Sigmoid colon (tissue), 7 donors: Measurements from ENCODE around the gene ERGIC3. TPM values are rescaled to one million over a fixed set of nuclear protein-coding genes. Genes with fewer than 3 reads are reported as not detected.
A peak's percentile ranks its signal among the peaks of the same experiment; 100 is the strongest.

Experiments used
- DNase-seq: peaks from one replicate; pipeline ENCODE4 v3.0.0-alpha.2; 2019
- H3K27ac ChIP-seq, 4 donors: fragments of 200-600 bp; sonication (generic); one replicate each; pipeline ENCODE4 v1.5.1; 2016 to 2019; ENCODE audit warnings: mild to moderate bottlenecking in 1 of 4
- H3K27me3 ChIP-seq, 3 donors: fragments of 200-600 bp; sonication (generic); one replicate each; pipeline ENCODE4 v1.5.1; 2019; ENCODE audit warnings: mild to moderate bottlenecking in 1 of 3
- H3K36me3 ChIP-seq, 4 donors: fragments of 200-600 bp; sonication (generic); one replicate each; pipeline ENCODE4 v1.5.1; 2016 to 2019
- H3K4me1 ChIP-seq, 4 donors: fragments of 200-600 bp; sonication (generic); one replicate each; pipeline ENCODE4 v1.5.1; 2017 to 2019
- H3K4me3 ChIP-seq, 4 donors: fragments of 200-600 bp; sonication (generic); one replicate each; pipeline ENCODE4 v1.5.1; 2017 to 2019; ENCODE audit warnings: mild to moderate bottlenecking in 2 of 4, moderate library complexity in 1 of 4
- H3K9me3 ChIP-seq, 4 donors: fragments of 200-600 bp in 3 of 4; sonication (generic) in 3 of 4; one replicate each; pipeline versions ENCODE4 v1.5.1 to v1.6.1; 2013 to 2019
- CTCF ChIP-seq, 4 experiments: fragments of 450-650 bp in 3 of 4; fragments of 200-600 bp in 1 of 4; IDR thresholded peaks; one replicate each; pipeline ENCODE4 v1.5.1; 2016 to 2019; ENCODE audit warnings: antibody characterized with exemption in 4 of 4, mild to moderate bottlenecking in 3 of 4, moderate library complexity in 2 of 4
- EP300 ChIP-seq, 4 donors: sonication (generic); formaldehyde crosslinking; IDR thresholded peaks; one replicate each; pipeline ENCODE4 v1.6.1; 2017; ENCODE audit warnings: antibody characterized with exemption in 4 of 4
- POLR2A ChIP-seq, 2 donors: fragments of 450-650 bp; IDR thresholded peaks; one replicate each; pipeline ENCODE4 v1.6.1; 2016; ENCODE audit warnings: antibody characterized with exemption in 2 of 2, mild to moderate bottlenecking in 2 of 2, moderate library complexity in 2 of 2
- POLR2AphosphoS5 ChIP-seq, 4 donors: sonication (generic); formaldehyde crosslinking; IDR thresholded peaks; one replicate each; pipeline ENCODE4 v1.6.1; 2017; ENCODE audit warnings: antibody characterized with exemption in 4 of 4
- WGBS, 2 donors: extraction: QIAGEN DNeasy Blood & Tissue Kit; methylation state at CpG; one replicate each; pipeline ENCODE4 v1.1.7; 2013; 5-methylcytosine and 5-hydroxymethylcytosine counted together
- intact Hi-C: fragments of 100-400 bp; cut with DNase I; formaldehyde crosslinking; loops from one replicate; pipeline ENCODE4 v1.15.1; 2023
- polyA plus RNA-seq, 3 donors: library from polyadenylated mRNA; stranded (reverse); fragments of 200-250 nt; gene quantifications; one replicate each; pipeline ENCODE4 v1.2.3, GENCODE V29; 2013
- total RNA-seq, 4 donors: library from RNA; depleted of rRNA; stranded (reverse); fragments of >200 nt; gene quantifications; one replicate each; pipeline ENCODE4 v1.1.0, GENCODE V29; 2016
- donor health status: healthy with polysubstance abuse.
- donor health status: Bipolar disorder and iron deficiency.
- donor health status: healthy.

ERGIC3 gene
- total and polyA plus RNA-seq, 7 donors = 113 to 230 (median 184) TPM

DNA sequence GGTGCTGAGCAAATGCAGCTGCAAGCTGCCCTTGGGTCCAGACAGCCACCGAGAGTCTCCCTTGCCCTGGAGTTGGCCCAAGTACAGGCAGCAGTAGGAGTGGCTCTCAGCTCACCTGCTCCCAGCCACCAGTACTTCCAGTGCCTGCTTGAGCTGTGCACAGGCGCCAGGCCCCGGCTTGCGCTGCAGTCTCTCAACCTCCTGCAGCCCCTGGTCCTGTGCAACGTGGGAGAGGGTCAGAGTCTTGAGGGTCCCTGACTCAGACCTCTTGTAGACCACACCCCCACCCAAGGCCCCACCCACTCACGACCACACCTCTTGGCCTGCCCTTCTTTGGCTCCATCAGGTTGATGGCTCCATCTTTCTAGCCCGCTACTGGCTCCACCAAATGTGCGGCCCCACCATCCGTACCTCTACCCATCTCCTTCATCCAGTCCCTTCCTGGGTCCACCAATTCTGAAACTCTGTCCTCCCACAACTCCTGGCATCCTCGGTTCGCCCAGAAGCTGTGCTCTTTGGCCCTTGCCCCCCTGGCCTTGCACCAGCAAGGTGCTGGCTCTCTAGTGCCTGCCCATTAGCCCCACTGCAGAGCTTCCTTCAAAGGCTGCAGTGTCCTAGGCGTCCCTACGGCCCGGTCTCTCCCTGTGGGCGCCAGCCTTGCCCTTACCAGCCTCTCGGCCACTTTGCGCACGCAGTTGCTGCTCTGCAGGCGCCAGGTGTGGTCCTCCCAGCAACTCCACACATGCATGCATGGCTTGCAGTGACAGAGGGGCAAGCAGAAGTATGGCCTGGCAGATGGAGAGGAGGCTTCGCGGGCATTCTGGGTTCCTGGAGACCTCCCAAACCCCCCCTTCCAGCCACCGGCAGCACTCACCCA is 57.3 kb downstream of the ERGIC3 start:
- WGBS, 2 donors = 58 to 81% methylated on average over 22 of the region's 22 CpGs
- Histone ChIP-seq H3K36me3 (no peaks in the 10 kb centered on the region), H3K27me3 (peaks cover 0 to 29% (median 5%) of the 10 kb centered on the region in 3 donors), H3K4me3 (no peak overlapping the region), H3K9me3 (no peaks in the 10 kb centered on the region), H3K27ac (no peak overlapping the region), H3K4me1 (peaks cover 0 to 19% (median 19%) of the 10 kb centered on the region in 4 donors)
- intact Hi-C loops = no loop called here
- no peak for TF ChIP-seq POLR2A (IDR thresholded peaks at IDR 0.05)
- TF ChIP-seq CTCF (IDR thresholded peaks at IDR 0.05) = no peak
- TF ChIP-seq EP300 (IDR thresholded peaks at IDR 0.05) = no peak
- no peak for TF ChIP-seq POLR2AphosphoS5 (IDR thresholded peaks at IDR 0.05)
- peak; percentile 41 for DNase-seq

GRCh38 chr20:35599776-35600120 is 57.9 kb downstream of the ERGIC3 start:
- TF ChIP-seq POLR2A (IDR thresholded peaks at IDR 0.05) = no peak
- TF ChIP-seq CTCF (IDR thresholded peaks at IDR 0.05) = no peak
- TF ChIP-seq EP300 (IDR thresholded peaks at IDR 0.05) = no peak
- no peak for TF ChIP-seq POLR2AphosphoS5 (IDR thresholded peaks at IDR 0.05)
- no peak overlapping the region for H3K27ac ChIP-seq
- H3K9me3 ChIP-seq = no peaks in the 10 kb centered on the region
- H3K27me3 ChIP-seq = peaks cover 0 to 29% (median 5%) of the 10 kb centered on the region in 3 donors
- WGBS, 2 donors = 91 to 93% methylated on average over 9 of the region's 9 CpGs
- H3K4me3 ChIP-seq = no peak overlapping the region
- H3K36me3 ChIP-seq = no peaks in the 10 kb centered on the region
- H3K4me1 ChIP-seq = peaks cover 0 to 19% (median 19%) of the 10 kb centered on the region in 4 donors
- intact Hi-C loops = loop anchor here (2.0 to 5.0 kb wide), 3 partner anchors 99 to 283 kb away; partner anchors contain the start of genes NFS1 and ROMO1
- no peak for DNase-seq

DNA sequence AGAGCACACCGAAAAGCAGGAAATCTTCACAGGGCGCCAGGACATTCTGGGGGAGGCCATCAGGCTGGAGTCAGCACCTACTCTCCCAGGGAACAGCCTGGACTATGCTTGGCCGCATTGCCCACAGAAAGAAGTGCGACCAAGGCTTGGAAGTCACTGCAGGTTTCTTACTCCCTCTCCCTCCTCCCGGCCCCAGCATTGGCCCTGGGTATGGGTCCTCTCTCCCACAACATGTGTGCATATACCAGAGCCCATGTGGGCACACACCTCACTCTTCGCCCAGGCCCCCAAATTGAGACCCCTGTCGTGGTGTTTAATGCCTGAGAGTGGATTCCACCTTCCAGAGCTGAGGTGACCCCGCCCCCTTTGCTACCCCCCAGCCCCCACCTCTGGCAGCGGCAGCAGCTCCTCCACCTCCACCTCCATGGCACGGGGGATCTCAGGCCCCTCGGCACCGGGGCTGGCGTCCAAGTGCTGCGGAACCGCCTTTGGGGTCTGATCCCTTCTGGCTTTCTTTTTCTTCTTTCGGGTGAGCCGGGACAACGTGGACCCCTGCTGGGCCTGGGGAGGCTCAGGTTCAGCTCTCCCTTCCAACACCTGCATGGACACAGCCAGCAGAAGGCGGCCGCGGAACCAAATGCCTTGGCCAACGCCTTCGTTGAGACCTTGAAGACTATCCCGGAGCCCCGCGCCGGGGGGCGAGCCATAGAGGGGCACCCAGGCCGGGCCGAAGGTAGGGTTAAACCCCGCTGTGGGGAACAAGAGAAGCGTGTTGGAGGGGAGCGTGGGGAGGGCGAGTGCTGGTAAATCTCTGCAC is 58.5 kb downstream of the ERGIC3 start:
- no peaks in the 10 kb centered on the region for H3K36me3 ChIP-seq
- TF ChIP-seq POLR2A (IDR thresholded peaks at IDR 0.05) (no peak), CTCF (IDR thresholded peaks at IDR 0.05) (no peak), EP300 (IDR thresholded peaks at IDR 0.05) (no peak), POLR2AphosphoS5 (IDR thresholded peaks at IDR 0.05) (no peak)
- WGBS, 2 donors = 36 to 47% methylated on average over 34 of the region's 34 CpGs
- DNase-seq = peak; percentile 57
- peaks cover 0 to 19% (median 19%) of the 10 kb centered on the region in 4 donors for H3K4me1 ChIP-seq
- H3K9me3 ChIP-seq = no peaks in the 10 kb centered on the region
- H3K4me3 ChIP-seq = peak overlapping the region; percentile 26 to 59 (median 50)
- intact Hi-C loops = loop anchor here (2.0 to 5.0 kb wide), 3 partner anchors 98 to 282 kb away; partner anchors contain the start of genes NFS1 and ROMO1
- peak overlapping the region in 1 of 4 donors; percentile 62 for H3K27ac ChIP-seq
- peaks cover 0 to 29% (median 5%) of the 10 kb centered on the region in 3 donors for H3K27me3 ChIP-seq

DNA sequence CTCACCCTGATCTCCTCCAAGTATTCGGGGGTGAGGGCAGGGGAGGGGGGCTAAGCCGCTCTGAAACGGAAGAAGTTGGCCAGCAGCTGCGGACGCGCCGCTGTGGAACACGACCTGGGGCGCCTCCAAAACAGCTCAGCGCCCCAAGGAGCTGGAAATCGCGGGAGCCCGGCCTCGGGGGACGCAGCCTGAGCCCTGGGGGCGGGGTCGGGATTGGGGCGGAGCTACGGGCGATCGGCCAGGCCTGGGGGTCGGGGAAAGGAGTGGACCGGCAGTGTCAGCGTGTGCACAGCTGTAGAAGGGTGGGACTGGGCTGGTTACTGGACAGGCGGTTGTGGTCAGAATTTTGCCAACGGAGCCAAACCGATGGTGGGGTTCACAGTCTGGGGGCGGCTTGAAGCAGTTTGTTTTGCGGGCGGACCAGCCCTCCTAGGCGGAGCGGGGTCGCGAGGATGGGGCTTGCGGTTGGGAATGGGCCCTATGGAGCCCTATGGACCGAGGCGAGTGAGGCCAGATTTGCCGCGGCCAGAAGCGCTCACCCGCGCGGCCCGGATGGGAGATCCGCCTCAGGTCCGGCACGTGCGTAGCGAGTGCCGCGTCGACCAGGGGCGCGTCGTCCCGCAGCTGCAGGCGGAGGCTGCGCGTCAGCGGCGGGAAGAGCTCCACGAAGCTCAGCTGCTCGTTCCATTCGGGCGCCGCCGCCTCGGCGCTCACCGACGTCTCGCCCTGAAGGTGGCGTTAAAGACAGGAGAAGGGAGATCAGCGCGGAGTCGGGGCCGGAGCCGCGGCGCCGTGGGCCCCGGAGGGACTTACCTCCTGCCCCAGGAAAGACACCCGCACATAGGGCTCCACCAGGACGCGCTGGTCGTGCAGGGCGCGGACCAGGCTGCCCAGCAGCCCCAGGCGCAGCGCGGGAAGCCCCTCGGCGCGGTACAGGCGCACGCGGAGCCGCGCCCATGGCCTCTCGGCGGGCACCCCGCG is 59.4 kb downstream of the ERGIC3 start:
- Histone ChIP-seq H3K4me1 (peaks cover 0 to 19% (median 19%) of the 10 kb centered on the region in 4 donors), H3K27ac (peak overlapping the region in 2 of 4 donors; percentile 47 to 62), H3K36me3 (no peaks in the 10 kb centered on the region), H3K27me3 (peaks cover 0 to 29% (median 5%) of the 10 kb centered on the region in 3 donors), H3K9me3 (no peaks in the 10 kb centered on the region), H3K4me3 (peak overlapping the region; percentile 26 to 59 (median 50))
- intact Hi-C loops = loop anchor here (1.0 to 5.0 kb wide), 4 partner anchors 63 to 281 kb away; partner anchors contain the start of genes CPNE1, NFS1, RBM12 and ROMO1
- 1 to 2% methylated on average over 103 of the region's 103 CpGs for WGBS, 2 donors
- peak; percentile 91 for DNase-seq
- TF ChIP-seq POLR2A (IDR thresholded peaks at IDR 0.05) = no peak
- TF ChIP-seq POLR2AphosphoS5 (IDR thresholded peaks at IDR 0.05) = peak in 2 of 4 donors; percentile 43 to 56
- no peak for TF ChIP-seq EP300 (IDR thresholded peaks at IDR 0.05)
- TF ChIP-seq CTCF (IDR thresholded peaks at IDR 0.05) = peak; percentile 15 to 33 (median 26)
